HG03460 (cell line): ENCODE data around the gene FAM117B.
"Not testable (repeated sequence)": the region's sequence is repeated elsewhere in the genome, so short reads cannot be mapped to it uniquely, and the experiment has no call there.

Experiments
- ATAC-seq: cut with Tn5 transposase; IDR thresholded peaks from one replicate; pipeline ENCODE4 v1.9.1; 2021; ENCODE audit not compliant: unreplicated experiment

Gene FAM117B

DNA sequence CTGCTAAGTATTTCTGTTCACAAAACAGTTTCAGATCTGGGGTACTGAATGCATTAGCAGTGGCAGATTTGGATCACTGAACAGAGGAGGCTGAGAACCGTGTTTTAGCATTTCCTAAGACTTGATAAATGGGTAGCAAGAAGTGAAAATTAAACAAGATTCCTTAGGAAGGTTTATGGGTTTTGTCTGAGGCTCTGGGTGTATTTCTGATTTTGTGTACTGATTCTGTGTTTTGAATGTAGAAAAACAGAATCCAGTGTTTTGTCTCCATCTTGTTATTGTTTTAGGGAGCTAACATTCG, 1.4 kb downstream of the FAM117B start:
- no peak for ATAC-seq

DNA sequence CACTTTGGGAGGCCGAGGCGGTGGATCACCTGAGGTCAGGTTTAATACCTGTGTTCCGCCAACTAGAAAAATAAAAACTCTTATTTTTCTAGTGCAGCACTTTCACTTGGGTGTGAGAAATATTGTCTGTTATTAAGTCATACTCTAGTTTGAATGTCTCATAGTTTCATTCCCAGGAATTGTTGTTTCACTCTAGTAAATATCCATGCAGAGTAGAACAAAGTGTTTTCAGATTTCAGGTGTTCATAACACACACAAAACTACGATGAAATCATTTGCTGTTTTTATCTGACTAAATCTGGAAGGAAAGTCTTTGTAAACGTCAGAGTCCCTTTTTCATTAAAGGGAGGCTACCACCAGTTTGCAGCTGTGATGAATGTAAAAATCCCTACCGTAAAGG, 4.0 kb downstream of the FAM117B start:
- ATAC-seq, result no peak

DNA sequence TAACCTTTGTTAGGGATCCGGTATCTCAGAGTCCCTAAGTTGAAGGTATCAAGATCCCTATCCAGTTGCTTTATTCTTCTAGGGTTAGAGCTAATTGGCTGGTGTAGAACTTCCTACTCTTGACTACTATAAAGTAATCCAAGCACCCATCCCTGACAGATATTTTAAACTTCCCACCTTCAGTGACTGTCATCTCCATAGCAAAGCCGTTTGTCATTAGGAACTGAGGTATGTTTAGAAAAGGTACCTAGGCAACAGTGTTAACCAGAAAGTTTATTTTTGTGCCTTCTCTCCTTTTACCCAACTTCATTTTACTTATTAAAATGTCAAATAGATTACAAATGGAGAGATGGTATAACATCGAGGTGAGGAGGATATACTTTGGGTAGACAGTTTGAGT, 4.5 kb downstream of the FAM117B start:
- ATAC-seq, result no peak

DNA sequence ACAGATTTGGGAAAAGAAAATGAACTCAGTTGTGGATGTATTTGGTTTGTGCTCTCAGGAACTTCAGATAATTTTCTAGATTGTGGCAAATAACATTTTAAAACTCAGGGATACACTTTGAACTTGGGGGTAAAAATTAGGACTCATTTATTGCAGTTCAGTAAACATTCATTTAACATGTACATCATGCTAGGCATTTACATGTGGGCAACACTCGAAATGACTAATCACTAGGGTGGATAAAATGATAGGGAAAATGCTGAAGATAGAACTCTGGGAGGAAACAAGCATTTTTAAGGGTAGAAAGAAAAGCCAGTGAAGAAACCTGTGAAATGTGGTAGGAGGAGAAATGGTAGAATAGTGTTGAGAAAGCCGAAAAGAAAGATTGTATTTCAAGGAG, 7.8 kb downstream of the FAM117B start:
- no peak for ATAC-seq

DNA sequence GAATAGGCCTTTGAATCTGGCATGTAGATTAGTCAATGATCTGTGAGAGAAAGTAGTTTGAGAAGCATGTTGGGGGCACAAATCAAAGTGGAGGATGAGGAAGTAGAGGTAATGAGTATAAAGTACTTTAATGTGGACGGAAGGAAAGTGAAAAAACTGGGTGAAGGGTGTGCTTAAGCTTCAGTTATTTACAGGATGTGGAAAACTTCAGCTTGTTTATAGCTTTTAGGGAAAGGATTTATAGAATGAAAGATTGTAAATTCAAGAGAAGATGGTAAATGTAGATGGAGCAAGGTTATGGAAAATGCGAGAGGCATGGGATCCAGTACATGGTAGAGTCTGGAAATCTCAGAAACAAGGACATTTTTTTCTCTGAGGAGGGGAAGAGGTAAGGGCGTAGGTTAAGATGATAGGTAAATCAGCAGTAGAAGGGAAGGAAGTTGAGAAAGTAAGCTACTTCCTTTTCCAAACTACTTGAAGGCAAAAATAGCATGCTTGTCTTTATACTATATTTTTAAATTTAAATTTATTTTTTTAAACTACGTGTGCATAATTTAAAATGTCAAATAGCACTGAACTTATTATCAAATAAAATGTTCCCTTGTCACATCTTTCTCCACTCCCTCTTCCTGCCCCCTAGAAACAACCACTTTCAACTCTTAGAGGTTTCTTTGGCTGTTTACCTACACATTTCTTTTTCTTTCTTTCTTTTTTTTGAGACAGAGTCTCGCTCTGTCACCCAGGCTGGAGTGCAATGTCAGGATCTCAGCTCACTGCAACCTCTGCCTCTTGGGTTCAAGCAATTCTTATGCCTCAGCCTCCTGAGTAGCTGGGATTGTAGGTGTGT, 8.5 kb downstream of the FAM117B start:
- ATAC-seq, result no peak

DNA sequence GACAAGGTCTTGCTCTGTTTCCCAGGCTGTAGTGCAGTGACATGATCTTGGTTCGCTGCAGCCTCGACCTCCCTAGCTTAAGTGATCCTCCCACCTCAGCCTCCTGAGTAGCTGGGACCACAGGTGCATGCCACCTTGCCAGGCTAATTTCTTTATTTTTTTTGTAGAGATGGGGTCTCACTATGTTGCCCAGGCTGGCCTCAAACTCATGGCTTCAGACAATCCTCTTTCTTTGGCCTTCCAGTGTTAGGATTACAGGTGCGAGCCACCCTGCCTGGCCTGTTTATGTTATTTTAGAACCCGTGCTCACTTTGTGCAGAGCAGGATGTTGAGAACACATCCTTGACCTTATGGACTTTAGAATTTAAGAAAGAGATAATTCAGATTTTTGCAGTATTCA, 17.4 kb downstream of the FAM117B start:
- ATAC-seq, result no peak

DNA sequence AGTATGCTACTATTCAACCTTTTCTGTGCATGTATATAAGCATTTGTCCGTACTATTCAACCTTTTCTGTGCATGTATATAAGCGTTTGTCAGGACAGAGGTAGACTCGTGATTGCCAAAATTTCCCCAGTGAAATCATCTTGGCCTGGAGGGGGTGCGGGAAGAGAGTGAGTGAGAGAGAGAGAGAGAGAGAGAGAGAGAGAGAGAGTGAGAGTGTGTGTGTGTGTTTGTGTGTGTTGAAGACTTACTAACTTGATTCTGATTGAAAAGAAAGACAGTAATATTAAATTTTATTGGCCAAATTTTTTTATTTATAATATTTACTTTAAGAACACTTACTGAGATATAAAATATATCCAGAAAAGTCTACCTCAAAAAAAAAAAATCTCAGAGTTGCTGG, 19.1 kb downstream of the FAM117B start:
- ATAC-seq, result no peak

DNA sequence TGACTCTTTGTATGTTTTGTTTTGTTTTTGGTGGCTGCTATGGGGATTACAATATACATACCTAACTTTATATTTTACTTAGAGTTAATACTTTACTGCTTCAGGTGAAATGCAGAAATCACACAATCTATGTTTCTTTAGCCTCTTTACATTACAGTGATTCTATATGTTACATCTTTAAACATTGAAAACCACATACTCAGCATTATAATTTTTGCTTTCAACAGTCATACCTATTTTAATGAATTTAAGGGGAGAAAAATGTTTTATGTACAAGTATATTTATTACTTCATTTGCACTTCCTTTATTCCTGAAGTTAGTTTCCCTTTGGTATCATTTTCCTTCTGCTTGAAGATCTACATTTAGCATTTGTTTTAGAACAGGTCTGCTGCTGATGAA, 23.1 kb downstream of the FAM117B start:
- ATAC-seq, result no peak

DNA sequence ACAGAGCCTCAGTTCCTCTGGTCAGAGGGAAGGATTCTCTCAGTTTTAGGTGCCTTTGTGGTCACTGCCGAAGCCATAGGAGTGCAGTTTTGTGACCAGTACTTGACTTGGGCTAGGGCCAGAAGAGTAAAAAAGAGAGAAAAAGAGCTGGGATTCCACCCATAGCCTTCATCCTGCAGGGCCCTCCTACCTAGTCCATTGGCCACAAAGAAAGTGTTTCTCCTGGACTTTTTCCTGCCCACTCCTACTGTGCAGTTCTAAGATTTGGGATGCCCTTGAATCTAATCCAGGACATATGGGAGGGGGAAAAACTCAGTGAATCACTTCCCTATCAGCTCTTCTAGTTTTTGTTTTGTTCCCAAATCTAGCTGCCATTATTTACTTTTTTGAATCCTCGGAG, 26.0 kb downstream of the FAM117B start:
- ATAC-seq, result no peak

DNA sequence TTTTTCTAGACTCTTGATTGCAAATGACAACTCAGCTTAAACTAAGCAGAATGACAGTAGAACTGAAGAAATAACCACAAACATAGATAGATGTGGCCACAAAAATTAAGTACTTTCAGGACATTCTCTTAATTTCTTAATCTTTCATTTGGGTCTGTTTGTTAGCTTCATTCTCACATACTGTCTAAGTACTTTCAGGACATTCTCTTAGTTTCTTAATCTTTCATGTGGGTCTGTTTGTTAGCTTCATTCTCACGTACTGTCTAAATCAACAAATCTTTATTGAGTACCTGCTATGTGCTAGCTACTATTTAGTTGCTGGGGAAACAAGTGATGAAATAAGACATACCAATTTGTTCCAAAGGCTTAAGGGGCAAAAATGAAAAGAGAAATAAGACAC, 35.1 kb downstream of the FAM117B start:
- no peak for ATAC-seq

DNA sequence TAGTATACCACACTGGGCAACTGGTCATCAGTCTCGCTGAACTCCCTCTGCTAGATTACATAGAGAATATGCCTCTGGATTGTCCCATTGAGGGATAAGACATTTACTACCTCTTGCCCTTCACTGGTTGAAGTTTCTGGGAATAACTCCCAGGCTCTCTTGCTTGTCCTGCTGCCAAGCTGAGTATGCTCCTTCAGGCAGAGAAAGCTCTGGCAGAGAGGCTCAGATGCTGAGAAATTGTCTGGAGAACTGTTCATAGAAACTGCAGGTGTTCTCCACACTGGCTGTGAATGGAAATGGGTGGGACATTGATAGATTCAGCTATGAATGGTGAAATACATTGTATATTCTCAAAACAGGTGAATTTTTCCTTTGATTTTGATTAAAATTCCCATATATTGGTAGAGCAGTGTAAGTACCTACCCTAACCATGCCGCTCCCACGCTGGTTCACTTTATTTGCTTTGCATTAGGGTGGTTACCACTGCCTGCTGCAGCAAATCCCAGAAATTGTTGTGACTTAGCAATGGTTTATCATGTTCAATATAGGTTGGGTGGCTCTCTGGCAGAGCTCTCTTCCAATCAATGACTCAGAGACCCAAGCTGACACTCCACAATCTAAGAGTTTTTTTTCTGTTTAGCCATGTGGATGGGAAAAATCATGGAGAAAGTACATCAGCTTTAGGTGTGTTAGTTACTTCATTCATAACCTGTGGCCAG, 36.7 kb downstream of the FAM117B start:
- ATAC-seq, result no peak

DNA sequence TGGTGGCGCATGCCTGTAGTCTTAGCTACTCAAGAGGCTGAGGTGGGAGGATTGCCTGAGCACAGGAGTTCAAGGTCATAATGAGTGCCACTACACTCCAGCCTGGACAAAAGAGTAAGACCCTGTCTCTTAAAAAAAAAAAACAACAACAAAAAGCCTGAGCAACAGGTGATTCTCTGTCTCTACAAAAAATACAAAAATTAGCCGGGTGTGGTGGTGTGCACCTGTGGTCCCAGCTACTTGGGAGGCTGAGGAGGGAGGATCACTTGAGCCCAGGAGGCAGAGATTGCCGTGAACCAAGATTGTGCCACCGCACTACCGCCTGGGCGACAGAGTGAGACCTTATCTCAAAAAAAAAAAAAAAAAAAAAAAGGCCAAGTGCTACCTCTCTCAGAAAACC, 40.3 kb downstream of the FAM117B start:
- not testable (repeated sequence) for ATAC-seq

DNA sequence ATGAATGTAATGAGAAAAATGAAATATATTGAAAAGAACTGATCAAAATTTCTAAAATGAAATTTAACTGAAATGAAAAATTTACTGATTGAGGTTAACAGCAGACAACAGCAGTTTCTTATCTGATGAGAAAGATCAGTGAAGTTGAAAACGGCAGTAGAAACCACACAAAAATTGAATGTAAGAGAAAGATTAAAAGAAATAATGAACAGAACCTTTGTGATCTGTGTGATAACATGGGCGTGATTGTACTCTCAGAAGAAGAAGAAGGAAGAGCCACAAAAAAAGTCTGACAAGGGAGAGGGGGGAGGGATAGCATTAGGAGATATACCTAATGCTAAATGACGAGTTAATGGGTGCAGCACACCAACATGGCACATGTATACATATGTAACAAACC, 45.2 kb downstream of the FAM117B start:
- ATAC-seq, result no peak

DNA sequence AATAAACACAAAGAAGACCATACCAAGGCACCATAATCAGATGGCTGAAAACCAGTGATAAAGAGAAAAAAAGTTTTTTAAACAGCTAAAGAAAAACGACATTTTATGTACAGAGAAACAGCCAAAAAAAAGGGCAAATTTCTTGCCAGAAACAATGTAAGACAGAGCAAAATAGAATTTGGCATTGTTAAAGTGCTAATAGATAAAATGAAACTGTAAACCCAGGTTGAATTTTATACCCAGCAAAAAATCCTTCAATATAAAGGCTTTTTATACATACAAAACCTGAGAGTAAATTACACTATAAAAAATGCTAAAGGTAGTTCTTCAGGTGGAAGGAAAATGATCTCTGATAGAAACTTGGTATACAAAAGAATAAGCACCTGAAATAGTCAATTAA, 45.7 kb downstream of the FAM117B start:
- ATAC-seq, result no peak

DNA sequence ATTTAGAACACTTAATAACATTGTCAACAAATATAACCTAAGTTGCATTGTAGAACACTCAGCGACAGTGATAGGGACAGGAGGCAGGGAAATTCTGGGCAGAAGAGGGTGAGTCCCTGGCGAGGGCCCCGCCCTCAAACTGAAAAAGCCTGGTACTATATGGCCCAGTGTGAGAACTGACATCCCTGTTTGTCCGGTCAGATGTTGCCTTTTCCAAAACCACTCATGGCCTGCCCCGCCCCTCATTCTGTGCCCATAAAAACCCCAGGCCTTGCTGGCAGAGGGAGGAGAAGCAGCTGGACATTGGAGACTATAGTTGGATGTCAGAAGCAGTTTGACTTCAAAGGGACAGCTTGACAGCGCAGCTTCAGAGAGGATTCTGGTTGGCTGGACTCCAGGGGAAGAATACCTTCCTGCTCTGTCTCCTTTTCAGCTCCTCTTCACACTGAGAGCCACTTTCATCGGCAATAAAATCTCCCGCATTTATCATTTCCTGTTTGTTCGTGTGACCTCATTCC, 47.0 kb downstream of the FAM117B start:
- no peak for ATAC-seq

DNA sequence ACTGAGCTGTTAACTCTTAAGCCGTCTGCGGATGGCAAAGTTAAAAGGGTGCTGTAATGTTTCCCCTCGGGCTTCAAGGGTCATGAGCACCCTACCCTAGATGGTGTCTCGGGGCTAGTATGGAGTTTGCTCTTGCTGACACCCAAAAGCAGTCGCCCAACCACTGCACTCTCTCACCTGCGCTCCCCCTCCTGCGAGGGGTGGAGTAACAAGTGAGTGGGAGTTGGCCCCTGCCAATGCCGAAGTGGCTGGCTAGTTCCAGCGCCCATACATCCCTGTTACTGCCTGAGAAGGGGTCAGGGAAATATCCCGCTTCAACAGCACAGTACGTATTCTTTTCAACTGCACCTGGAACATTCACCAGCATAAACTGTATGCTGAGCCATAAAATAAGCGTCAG, 47.5 kb downstream of the FAM117B start:
- ATAC-seq, result no peak

DNA sequence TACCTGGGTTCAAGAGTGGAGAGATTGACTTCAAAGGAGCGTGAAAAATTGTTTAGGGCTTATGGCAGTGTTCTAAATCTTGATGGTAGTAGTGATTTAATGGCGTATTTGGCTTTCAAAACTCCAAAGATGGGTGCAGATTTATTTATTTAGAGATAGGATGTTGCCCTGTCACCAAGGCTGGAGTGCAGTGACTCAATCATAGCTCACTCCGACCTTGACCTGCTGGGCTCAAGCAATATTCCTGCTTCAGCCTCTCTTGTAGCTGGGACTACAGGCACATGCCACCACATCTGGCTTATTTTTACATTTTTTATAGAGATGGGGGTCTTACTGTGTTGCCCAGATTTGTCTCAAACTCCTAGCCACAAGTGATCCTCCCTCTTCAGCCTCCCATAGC, 52.5 kb downstream of the FAM117B start:
- no peak for ATAC-seq

DNA sequence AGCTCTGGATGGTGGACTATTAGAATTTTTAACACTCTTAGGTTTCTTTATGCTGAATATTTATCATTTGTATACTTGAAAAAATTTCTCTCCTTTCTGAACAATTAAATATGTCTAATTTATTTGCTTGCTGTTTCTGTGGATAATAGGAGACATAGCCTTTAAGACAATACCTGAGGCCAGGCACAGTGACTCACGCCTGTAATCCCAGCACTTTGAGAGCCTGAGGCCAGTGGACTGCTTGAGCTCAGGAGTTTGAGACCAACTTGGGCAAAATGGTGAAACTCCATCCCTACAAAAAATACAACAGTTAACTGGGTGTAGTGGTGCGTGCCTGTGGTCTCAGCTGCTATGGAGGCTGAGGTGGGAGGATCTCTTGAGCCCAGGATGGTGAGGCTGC, 54.7 kb downstream of the FAM117B start:
- ATAC-seq, result no peak

DNA sequence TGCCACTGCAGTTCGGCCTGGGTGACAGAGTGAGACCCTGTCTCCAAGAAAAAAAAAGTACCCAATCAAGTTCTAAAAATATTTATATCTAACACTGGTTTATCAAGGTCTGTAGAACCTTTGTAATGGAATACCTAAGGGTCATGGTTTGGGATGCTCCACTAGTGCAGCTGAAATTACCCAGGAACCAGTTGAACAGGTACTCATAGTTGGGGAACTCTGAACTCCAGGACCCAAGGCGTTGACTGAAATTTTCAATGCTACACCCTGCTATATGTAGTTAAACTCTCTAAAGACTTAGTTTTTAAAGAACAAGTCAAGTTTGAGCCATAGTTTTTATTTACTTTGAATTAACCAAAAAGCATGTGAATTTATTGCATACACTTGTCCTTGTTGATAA, 55.1 kb downstream of the FAM117B start:
- no peak for ATAC-seq

DNA sequence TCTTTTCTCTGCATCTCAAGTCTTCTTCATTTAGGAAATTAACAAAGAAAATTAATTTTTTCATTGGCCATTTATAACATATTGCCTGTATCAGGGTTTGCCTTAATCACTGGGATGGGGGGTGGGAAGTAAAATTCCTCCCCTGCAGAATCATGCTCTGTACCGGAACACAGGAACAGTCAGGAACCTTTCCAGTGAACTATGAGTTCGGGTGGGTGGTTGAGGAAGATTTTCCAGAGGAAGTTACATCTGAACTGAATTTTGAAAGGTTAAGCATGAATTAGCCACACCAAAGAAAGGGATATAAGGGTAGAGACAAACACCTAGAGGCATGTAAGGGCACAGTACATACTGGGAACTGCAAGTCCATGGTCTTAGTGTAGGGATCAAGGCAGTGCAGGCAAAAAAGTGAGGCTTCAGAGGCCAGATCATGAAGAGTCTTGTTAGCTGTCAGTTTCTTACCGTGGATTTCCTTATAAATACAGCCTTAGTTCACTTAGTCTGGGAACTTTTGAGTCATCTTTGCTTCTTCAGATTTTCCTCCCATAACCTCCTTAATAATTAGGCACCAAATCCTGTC, 55.6 kb downstream of the FAM117B start:
- ATAC-seq, result no peak

DNA sequence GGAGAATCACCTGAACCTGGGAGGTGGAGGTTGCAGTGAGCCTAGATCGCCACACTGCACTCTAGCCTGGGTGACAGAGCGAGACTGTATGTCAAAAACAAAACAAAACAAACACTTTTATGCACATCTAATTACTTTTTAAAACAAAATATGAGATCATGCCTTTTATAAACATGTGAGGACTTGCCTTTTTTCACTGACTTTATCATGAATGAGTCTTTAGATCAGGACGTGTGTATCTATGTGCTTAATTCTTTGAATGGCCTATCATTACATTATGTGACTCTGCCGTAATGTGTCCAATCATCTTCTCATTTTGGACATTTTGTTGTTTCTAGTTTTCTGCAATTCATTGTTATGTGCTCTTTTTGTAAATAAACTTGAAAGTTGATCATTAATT, 58.7 kb downstream of the FAM117B start:
- no peak for ATAC-seq

DNA sequence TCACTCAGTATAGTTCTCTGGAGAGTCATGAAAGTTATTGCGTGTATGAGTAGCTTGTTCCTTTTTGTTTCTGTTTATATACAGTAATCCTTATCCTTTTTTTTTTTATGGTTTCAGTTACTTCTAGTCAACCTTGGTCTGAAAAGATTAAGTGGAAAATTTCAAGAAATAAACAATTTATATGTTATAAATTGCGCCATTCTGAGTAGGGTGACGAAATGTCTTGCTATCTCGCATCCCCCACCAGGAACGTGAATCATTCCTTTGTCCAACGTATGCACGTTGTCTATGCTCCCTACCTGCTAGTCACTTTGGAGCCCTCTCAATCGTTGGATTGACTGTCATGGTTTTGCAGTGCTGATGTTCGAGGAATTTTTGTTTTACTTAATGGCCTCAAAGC, 60.4 kb downstream of the FAM117B start:
- no peak for ATAC-seq
